SJSA1 (cell line): ENCODE results near the gene ST3GAL3. TPM values are rescaled to one million over a fixed set of nuclear protein-coding genes. Genes with fewer than 3 reads are reported as not detected.

Experiments
- DNase-seq, 2 experiments: peaks; one replicate each; pipeline ENCODE4 v3.0.0-alpha.2; 2015 to 2020; ENCODE audit warnings: low spot score in 2 of 2, low read depth in 1 of 2
- H3K27ac ChIP-seq: fragments of 250-450 bp; sonication (Bioruptor Pico); 2 replicates; pipeline ENCODE4 v1.5.1; 2020; ENCODE audit warnings: mild to moderate bottlenecking, moderate library complexity
- H3K27me3 ChIP-seq: fragments of 250-450 bp; sonication (Bioruptor Pico); replicated peaks from 2 replicates; pipeline ENCODE4 v1.5.1; 2020; ENCODE audit warnings: mild to moderate bottlenecking, moderate library complexity
- H3K36me3 ChIP-seq: fragments of 250-450 bp; sonication (Bioruptor Pico); 2 replicates; pipeline ENCODE4 v1.5.1; 2020; ENCODE audit warnings: mild to moderate bottlenecking
- H3K4me1 ChIP-seq: fragments of 250-450 bp; sonication (Bioruptor Pico); replicated peaks from 2 replicates; pipeline ENCODE4 v1.6.1; 2021; ENCODE audit warnings: mild to moderate bottlenecking
- H3K4me3 ChIP-seq: fragments of 250-450 bp; sonication (Bioruptor Pico); 2 replicates; pipeline ENCODE4 v1.5.1; 2020; ENCODE audit warnings: mild to moderate bottlenecking
- H3K9me3 ChIP-seq: fragments of 250-450 bp; sonication (Bioruptor Pico); replicated peaks from 2 replicates; pipeline ENCODE4 v1.5.1; 2020; ENCODE audit warnings: mild to moderate bottlenecking
- total RNA-seq: library from RNA; depleted of rRNA; stranded (reverse); fragments of >200 nt; shearing (Covaris generic); gene quantifications from 2 replicates; pipeline ENCODE4 v1.2.3, GENCODE V29; 2014

ST3GAL3 gene
- total RNA-seq, 1 experiment from 2014 or later: 25.0 TPM

DNA sequence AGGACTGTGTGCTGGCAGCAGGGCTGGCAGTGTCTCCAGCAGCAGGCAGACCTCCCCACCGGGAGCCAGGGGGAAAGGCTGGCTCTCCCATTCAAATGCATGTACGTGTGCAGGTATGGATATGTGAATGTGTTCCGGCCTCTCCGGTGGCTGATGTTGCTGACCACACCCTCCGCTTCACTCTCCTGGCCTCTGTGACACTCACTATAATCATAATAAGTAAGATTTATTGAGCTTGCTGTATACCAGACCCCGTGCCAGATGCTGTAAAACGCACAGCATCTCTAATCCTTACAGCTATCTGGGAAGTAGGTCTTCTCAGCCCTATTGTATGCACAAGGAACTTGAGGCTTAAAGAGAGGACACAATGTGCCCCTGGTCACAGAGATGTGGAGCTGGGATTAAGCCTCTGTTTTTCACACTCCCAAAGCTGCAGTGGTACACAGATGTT is 205.7 kb downstream of the ST3GAL3 start:
- H3K27ac ChIP-seq: no peak overlapping the region
- H3K36me3 ChIP-seq: 0 out of 2 replicates have a peak, but pooled peaks cover 13% of the 10 kb centered on the region
- no peak for DNase-seq
- no peaks in the 10 kb centered on the region for H3K27me3 ChIP-seq
- no peaks in the 10 kb centered on the region for H3K9me3 ChIP-seq
- H3K4me1 ChIP-seq: no peaks in the 10 kb centered on the region
- no peak overlapping the region for H3K4me3 ChIP-seq

DNA sequence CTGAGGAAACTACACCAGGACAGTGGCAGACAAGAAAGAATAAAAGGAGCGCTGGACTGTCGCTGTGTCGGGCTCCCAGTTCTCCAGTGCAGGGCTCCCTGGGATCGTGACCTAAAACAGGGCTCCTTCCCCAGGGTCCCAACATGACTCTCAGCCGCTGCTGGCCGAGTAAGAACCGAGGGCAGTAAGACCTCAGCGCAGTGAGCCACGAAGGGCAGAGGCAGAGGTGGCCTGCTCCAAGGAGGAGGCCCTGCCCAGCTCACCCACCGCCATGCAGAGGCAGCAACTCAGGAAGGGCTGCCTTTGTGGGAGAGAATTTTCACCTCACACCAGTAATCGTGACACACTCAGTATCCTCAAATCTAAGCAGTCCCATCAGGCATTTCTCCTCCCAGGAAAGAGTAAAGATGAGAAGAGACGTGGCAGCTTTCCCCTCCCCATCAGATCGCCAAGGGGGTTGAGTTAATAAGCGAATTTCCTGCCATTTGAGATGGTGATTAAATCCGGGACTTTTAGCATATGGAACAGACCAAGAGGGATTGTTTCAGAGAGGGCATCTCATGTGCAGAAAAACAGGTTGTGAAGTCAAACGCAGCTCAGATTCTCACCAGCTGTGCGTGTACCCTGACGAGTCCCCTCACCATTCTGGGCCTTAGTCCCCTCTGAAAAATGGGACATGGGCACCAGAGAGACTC is 206.5 kb downstream of the ST3GAL3 start:
- Histone ChIP-seq H3K4me1 (no peaks in the 10 kb centered on the region), H3K27me3 (no peaks in the 10 kb centered on the region), H3K27ac (no peak overlapping the region), H3K4me3 (no peak overlapping the region), H3K36me3 (0 out of 2 replicates have a peak, but pooled peaks cover 13% of the 10 kb centered on the region), H3K9me3 (no peaks in the 10 kb centered on the region)
- DNase-seq: no peak

DNA sequence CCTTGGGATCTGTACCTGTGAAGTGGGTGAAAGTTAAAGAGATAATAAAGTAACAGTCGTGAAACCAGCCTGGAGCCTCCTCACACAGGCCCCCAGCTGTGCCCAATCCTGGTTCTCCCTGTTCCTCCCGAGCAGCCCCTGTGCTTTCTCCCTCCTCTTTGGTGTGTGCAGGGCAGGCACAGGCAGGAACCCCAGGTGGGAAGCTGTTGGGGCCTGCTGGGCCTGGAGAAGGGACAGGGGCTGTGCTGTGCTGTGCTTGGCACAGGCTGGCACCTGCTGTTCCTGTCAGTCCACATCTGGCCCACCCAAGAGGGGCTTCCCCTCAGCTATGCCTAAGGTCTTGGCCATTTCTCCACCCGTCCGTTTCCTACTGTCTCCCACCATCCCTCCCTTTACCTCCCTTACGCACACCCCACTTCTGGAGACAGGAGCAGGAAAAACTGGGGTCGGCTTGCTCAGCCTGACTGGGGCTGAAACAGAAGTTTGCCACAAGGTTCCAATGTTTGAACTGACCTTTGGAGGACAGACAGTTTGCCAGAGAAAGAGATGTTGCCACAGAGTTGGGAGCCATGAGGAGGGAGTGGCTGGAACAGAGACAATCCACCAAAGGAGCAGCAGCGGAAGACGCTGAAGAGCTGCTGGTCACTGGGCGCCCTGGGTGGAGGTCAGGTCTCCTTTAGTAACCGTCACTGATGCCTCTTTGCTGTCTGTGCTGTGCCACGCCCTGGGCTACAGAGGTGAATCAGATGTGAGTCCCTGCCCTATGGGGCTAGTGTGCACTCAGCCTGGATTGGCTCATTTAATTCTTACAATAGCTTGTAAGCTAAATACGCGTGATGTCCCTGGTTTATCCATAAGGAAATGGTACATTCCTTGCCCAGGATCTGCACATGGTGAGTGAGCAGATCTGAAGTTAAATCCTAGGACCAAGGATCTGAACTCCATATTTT is 207.5 kb downstream of the ST3GAL3 start:
- Histone ChIP-seq H3K4me3 (no peak overlapping the region), H3K27me3 (no peaks in the 10 kb centered on the region), H3K9me3 (no peaks in the 10 kb centered on the region), H3K36me3 (0 out of 2 replicates have a peak, but pooled peaks cover 8% of the 10 kb centered on the region), H3K4me1 (no peaks in the 10 kb centered on the region), H3K27ac (no peak overlapping the region)
- no peak for DNase-seq

DNA sequence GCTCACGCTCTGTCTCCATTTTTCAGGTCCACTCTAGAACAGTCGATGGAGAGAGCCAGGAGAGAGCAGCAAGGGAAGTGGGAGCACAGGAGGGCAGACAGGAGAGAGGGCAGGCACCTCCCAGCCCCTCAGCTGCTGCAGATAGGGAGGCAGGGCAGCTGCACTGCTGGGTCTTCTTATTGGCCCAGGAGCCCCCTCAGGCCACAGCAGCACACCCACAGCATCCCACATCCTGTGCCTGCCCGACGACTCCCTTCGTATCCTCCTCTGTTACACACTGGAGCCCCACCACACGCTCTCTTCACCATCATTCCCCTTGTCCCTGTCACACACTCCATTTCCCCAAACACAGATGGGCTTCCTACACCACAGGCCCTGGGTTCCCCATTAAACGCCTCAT is 212.6 kb downstream of the ST3GAL3 start:
- H3K9me3 ChIP-seq: no peaks in the 10 kb centered on the region

DNA sequence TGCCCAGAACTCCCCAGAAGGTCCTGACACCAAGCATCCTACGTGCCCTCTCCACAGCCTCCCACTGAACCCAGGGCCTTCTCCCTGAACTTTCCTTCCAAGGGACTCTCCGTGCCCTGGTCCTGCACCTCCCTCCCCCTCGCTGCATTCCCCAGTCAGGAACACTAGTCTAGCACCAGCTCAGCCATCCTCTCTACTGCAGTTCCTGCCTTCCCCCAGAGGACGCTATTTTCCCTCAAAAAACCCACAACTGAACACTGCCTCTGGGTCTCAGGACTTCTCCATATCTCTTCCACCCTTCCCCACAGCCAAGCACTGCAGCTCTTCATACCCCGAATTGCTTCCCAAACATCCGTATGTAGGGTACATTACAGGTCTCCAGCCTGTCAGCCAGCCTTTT is 213.7 kb downstream of the ST3GAL3 start:
- Histone ChIP-seq H3K27ac (no peak overlapping the region), H3K4me1 (peaks cover 14% of the 10 kb centered on the region), H3K9me3 (no peaks in the 10 kb centered on the region), H3K36me3 (peaks cover 10% of the 10 kb centered on the region; the same call in 1 of the 2 replicates), H3K4me3 (no peak overlapping the region), H3K27me3 (no peaks in the 10 kb centered on the region)
- DNase-seq: no peak

More for the DNA sequence above, 212.6 kb downstream of the ST3GAL3 start:
- H3K27ac ChIP-seq: no peak overlapping the region
- peaks cover 4% of the 10 kb centered on the region; the same call in 1 of the 2 replicates for H3K36me3 ChIP-seq
- peaks cover 14% of the 10 kb centered on the region for H3K4me1 ChIP-seq
- no peaks in the 10 kb centered on the region for H3K27me3 ChIP-seq
- DNase-seq: no peak
- H3K4me3 ChIP-seq: no peak overlapping the region

DNA sequence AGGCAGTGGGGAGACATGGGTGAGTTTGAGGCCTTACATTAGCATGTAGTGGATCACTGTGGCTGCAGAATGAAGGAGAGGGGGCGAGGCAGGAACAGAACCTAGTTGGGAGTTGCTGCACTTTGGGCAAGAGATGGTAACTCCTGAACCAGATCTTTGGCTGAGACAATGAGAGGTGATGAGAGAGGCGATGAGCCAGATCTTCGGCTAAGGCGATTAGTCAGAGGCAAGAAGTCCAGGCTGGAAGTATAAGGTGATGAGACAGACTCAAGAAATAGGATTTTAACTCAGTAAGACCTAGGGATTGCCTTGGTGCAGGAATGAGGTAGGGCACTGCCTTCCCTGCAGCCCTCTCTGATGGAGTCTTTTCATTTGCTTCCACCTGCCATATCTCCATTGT is 217.2 kb downstream of the ST3GAL3 start:
- H3K36me3 ChIP-seq: peaks cover 13% of the 10 kb centered on the region; the same call in 1 of the 2 replicates
- DNase-seq: no peak
- no peak overlapping the region for H3K27ac ChIP-seq

DNA sequence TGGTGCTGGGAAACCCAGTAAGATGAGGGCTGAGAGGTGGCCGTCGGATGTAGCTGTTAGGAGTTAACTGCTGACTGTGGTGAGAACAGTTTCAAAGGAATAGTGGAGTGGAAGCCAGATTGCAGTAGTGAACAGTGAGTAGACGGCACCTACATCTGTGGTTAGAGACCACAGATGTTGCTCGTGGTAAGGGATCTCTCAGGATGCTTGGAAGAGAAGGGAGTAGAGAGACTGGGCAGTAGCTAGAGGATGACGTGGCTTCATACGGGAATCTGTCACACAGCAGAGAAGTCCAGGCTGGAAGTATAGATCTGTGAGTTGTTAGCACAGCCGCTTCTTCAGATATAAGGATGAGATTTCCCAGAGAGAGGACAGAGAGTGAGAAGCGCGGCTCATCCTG is 218.5 kb downstream of the ST3GAL3 start:
- peaks cover 22% of the 10 kb centered on the region for H3K4me1 ChIP-seq
- no peak overlapping the region for H3K4me3 ChIP-seq
- no peaks in the 10 kb centered on the region for H3K27me3 ChIP-seq
- no peaks in the 10 kb centered on the region for H3K9me3 ChIP-seq
- H3K36me3 ChIP-seq: peaks cover 26% of the 10 kb centered on the region; the same call in 1 of the 2 replicates
- no peak for DNase-seq
- no peak overlapping the region for H3K27ac ChIP-seq

More for the DNA sequence above, 217.2 kb downstream of the ST3GAL3 start:
- Histone ChIP-seq H3K27me3 (no peaks in the 10 kb centered on the region), H3K4me1 (peaks cover 17% of the 10 kb centered on the region), H3K9me3 (no peaks in the 10 kb centered on the region), H3K4me3 (no peak overlapping the region)

DNA sequence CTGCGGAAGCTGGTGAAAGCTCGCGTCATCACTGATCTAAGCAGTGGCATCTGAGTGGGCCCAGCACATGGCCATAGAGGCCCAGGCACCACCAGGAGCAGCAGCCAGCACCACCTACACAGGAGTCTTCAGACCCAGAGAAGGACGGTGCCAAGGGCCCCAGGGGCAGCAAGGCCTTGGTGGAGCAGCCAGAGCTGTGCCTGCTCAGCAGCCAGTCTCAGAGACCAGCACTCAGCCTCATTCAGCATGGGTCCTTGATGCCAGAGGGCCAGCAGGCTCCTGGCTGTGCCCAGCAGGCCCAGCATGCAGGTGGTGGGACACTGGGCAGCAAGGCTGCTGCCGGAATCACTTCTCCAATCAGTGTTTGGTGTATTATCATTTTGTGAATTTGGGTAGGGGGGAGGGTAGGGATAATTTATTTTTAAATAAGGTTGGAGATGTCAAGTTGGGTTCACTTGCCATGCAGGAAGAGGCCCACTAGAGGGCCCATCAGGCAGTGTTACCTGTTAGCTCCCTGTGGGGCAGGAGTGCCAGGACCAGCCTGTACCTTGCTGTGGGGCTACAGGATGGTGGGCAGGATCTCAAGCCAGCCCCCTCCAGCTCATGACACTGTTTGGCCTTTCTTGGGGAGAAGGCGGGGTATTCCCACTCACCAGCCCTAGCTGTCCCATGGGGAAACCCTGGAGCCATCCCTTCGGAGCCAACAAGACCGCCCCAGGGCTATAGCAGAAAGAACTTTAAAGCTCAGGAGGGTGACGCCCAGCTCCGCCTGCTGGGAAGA is 223.0 kb downstream of the ST3GAL3 start:
- DNase-seq: no peak
- Histone ChIP-seq H3K27ac (no peak overlapping the region), H3K36me3 (peaks cover 21% of the 10 kb centered on the region; the same call in 1 of the 2 replicates), H3K4me1 (peaks cover 35% of the 10 kb centered on the region), H3K9me3 (no peaks in the 10 kb centered on the region), H3K4me3 (no peak overlapping the region), H3K27me3 (no peaks in the 10 kb centered on the region)

DNA sequence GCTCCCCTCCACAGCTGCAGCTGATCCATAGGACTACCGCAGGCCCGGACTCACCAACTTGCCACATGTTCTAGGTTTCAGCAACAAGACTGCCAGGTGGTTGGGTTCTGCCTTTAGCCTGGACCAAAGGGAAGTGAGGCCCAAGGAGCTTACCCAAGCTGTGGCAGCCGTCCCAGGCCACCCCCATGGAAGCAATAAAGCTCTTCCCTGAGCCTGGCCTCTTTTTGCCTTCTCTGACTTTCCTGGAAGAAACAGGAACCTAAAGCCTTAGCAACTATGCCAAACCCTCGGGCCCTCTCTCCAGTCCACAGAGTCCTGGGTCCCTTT is 223.6 kb downstream of the ST3GAL3 start:
- Histone ChIP-seq H3K9me3 (no peaks in the 10 kb centered on the region), H3K36me3 (peaks cover 16% of the 10 kb centered on the region; the same call in 1 of the 2 replicates), H3K27me3 (no peaks in the 10 kb centered on the region), H3K27ac (no peak overlapping the region), H3K4me3 (no peak overlapping the region), H3K4me1 (peaks cover 37% of the 10 kb centered on the region)
- DNase-seq: no peak

DNA sequence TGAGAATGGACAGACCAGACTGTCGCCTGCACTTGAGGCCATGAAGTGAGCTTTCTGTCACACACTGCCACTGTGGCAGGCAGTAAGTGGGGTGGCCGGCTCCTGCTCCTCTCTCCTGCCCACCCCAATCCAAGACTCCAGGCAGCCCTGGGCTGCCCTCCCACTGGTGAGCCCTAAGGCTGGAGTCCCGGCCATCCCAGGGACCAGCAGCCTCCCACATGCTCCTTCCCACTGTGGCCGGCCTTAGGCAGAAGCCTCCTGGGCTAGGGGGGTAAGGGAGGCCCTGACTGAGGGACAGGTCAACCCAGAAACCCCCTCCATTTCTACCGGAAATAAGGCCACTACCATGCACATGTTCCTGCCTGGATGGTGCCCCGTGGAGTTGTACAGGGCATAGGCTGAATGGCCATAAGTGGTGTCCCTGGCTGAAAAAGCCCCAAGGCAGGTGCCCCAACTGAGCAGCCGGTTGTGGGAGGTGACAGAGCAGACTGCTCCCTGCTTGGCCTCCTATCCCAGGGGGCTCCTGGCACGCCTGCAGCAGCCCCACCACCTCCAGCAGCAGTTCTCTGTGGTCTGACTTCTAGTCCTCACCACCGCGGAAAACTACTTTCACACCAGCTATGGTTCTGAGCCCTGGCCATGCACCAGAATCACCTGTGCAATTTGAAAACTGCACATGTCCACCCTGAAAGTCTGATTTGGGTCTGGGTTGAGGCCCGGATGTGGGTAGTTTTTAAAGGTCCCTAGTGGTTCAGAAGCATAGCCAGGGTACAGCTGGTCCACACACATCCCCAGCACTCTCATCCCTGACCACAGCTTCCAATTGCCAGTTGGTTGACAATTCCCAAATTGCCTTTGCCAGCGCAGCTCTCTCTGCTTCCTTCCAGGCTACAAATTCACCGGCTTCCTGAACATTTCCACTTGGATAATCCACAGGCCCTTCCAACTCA is 224.7 kb downstream of the ST3GAL3 start:
- Histone ChIP-seq H3K27ac (no peak overlapping the region), H3K9me3 (no peaks in the 10 kb centered on the region), H3K36me3 (peaks cover 16% of the 10 kb centered on the region; the same call in 1 of the 2 replicates), H3K4me1 (peaks cover 48% of the 10 kb centered on the region), H3K4me3 (no peak overlapping the region), H3K27me3 (no peaks in the 10 kb centered on the region)
- no peak for DNase-seq

DNA sequence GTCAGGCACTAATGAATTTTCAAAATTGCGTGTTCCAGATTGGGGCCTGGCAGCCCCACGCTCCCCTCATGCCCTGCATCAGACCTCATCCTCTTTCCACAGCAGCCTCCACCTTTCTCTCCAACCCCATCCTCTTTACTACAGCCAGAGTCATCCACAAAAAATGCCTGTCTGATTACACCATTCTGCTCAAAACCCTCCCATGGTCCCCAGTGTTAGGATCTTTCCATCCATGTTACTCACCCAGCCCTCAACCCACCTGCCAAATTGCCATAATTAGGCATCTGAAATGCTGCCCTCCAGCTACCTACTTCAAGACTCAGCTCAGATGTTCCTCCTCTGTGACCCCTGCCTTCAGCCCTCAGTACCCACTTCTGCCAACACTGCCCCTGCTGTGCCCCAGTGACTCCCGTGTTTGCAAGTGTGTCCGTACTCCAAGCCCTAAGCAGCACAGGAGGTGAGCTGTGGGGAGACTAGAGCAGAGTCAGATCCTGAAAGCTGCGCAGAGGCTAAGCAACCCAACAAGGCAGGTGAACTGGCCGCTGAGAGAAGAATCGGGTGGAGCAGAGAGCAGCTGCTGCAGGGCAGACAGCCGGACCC is 225.6 kb downstream of the ST3GAL3 start:
- H3K27me3 ChIP-seq: no peaks in the 10 kb centered on the region
- no peak for DNase-seq
- H3K36me3 ChIP-seq: peaks cover 16% of the 10 kb centered on the region; the same call in 1 of the 2 replicates
- no peak overlapping the region for H3K27ac ChIP-seq
- peaks cover 54% of the 10 kb centered on the region for H3K4me1 ChIP-seq
- H3K9me3 ChIP-seq: no peaks in the 10 kb centered on the region
- H3K4me3 ChIP-seq: no peak overlapping the region

DNA sequence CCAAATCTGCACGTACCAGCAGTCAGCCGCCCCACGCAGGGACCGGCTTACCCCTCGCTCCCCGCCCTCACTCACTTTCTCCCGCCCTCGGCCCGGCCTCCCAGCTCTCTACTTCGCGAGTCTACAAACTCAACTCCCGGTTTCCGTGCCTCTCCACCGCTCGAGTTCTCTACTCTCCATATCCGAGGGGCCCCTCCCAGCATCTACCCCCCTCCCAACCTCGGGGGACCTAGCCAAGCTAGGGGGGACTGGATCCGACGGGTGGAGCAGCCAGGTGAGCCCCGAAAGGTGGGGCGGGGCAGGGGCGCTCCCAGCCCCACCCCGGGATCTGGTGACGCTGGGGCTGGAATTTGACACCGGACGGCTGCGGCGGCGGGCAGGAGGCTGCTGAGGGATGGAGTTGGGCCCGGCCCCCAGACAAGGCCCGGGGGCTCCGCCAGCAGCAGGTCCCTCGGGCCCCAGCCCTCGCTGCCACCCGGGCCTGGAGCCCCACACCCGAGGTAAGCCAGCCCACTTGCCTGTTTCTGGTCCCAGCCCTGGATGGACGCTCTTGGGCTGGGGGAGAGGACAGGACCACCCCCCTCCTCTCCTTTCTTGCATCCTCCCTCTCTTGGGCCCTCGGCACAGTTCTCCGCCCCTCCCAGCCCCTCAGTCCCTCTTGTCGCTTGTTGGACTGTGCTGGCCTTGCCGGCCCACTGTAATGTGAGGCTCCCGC is 226.2 kb downstream of the ST3GAL3 start, which contains the start of gene ARTN:
Gene ARTN, plus strand, starts transcription at position 416 of the 715 bp plus-strand sequence. CDS start 1,856 bp downstream, outside the sequence.
- H3K27me3 ChIP-seq: no peaks in the 10 kb centered on the region
- no peaks in the 10 kb centered on the region for H3K9me3 ChIP-seq
- no peak within 1 kb of the TSS for H3K27ac ChIP-seq
- no peak within 1 kb of the TSS for H3K4me3 ChIP-seq
- peaks cover 16% of the 10 kb centered on the region; the same call in 1 of the 2 replicates for H3K36me3 ChIP-seq
- DNase-seq: no peak
- peaks cover 54% of the 10 kb centered on the region for H3K4me1 ChIP-seq
